Natural killer cell (primary cell): Measurements from ENCODE around the gene GALK1. TPM values are rescaled to one million over a fixed set of nuclear protein-coding genes. Genes with fewer than 3 reads are reported as not detected.

Experiments
- ATAC-seq, 3 donors: fragments of 150-1000 bp in 2 of 3; fragments of 200-7000 bp in 1 of 3; cut with Tn5 transposase; 1 replicate in 1 of 3; 2 replicates in 2 of 3; pipeline ENCODE4 v1.10.0; 2021; ENCODE audit warnings: mild to moderate bottlenecking in 2 of 3, moderate library complexity in 2 of 3
- DNase-seq, 2 donors: peaks; one replicate each; pipeline versions ENCODE4 v3.0.0 to v3.0.0-alpha.2; 2013 to 2021; ENCODE audit warnings: mixed read lengths in 1 of 2
- H3K27ac ChIP-seq: one replicate; pipeline ENCODE4 v1.5.1; 2013; ENCODE audit warnings: mild to moderate bottlenecking, low read length
- H3K27me3 ChIP-seq: one replicate; pipeline ENCODE4 v1.6.1; 2013; ENCODE audit warnings: low read length; ENCODE audit not compliant: control insufficient read depth, insufficient read depth
- H3K36me3 ChIP-seq: one replicate; pipeline ENCODE4 v1.6.1; 2013; ENCODE audit warnings: low read length; ENCODE audit not compliant: control insufficient read depth, insufficient read depth
- H3K4me1 ChIP-seq: one replicate; pipeline ENCODE4 v1.6.1; 2013; ENCODE audit warnings: low read length; ENCODE audit not compliant: control insufficient read depth, insufficient read depth
- H3K4me3 ChIP-seq: one replicate; pipeline ENCODE4 v1.5.1; 2013; ENCODE audit warnings: low read length
- H3K9me3 ChIP-seq: one replicate; pipeline ENCODE4 v1.6.1; 2013; ENCODE audit warnings: low read length; ENCODE audit not compliant: control insufficient read depth, insufficient read depth
- H3K27ac Mint-ChIP-seq, 2 donors: one replicate each; pipeline ENCODE4 v1.8.0; 2022; ENCODE audit warnings: mild to moderate bottlenecking in 2 of 2, mixed read lengths in 2 of 2, moderate library complexity in 1 of 2
- H3K27me3 Mint-ChIP-seq, 2 donors: one replicate each; pipeline ENCODE4 v1.8.0; 2022; ENCODE audit warnings: low read depth in 2 of 2, mixed read lengths in 2 of 2
- H3K36me3 Mint-ChIP-seq: one replicate; pipeline ENCODE4 v1.8.0; 2022; ENCODE audit warnings: mixed read lengths
- H3K4me1 Mint-ChIP-seq, 2 donors: one replicate each; pipeline ENCODE4 v1.8.0; 2022; ENCODE audit warnings: mixed read lengths in 2 of 2
- H3K4me3 Mint-ChIP-seq: one replicate; pipeline ENCODE4 v1.8.0; 2022; ENCODE audit warnings: mild to moderate bottlenecking, moderate library complexity, mixed read lengths
- H3K9me3 Mint-ChIP-seq, 2 donors: one replicate each; pipeline ENCODE4 v1.8.0; 2022; ENCODE audit warnings: mixed read lengths in 2 of 2
- CTCF ChIP-seq: fragments of 200-600 bp; IDR thresholded peaks from one replicate; pipeline ENCODE4 v1.8.0; 2022; ENCODE audit warnings: antibody characterized with exemption
- WGBS: methylation state at CpG from one replicate; pipeline ENCODE4 v1.1.7; 2013; ENCODE audit warnings: missing lambda C conversion rate; ENCODE audit not compliant: insufficient coverage; 5-methylcytosine and 5-hydroxymethylcytosine counted together
- intact Hi-C: fragments of 100-400 bp; cut with micrococcal nuclease; formaldehyde crosslinking; loops from one replicate; pipeline ENCODE4 v1.14.2; 2022
- total RNA-seq, 4 donors: library from RNA; stranded (reverse); fragments of 120-200 nt in 1 of 4; gene quantifications; one replicate each; pipeline versions ENCODE4 v1.2.3 to v1.2.4, GENCODE V29; 2013 to 2022

The GALK1 gene
- total RNA-seq, 3 donors from 2014 or later (not counting 1 experiment from before 2014, with no cell fraction given) = 11.9 to 15.9 (median 12.6) TPM

- intact Hi-C loops = no loop called here
- 91% methylated on average over 31 of the region's 31 CpGs for WGBS
- H3K27ac Mint-ChIP-seq = no peak overlapping the region
- Histone ChIP-seq H3K27ac (no peak overlapping the region), H3K4me1 (peaks cover 3% of the 10 kb centered on the region), H3K9me3 (no peaks in the 10 kb centered on the region), H3K27me3 (no peaks in the 10 kb centered on the region), H3K36me3 (no peaks in the 10 kb centered on the region), H3K4me3 (no peak overlapping the region)
- no peak overlapping the region for H3K4me3 Mint-ChIP-seq
- no peak for ATAC-seq
- no peaks in the 10 kb centered on the region for H3K4me1 Mint-ChIP-seq
- TF ChIP-seq CTCF = no peak
- H3K36me3 Mint-ChIP-seq = no peaks in the 10 kb centered on the region
- H3K27me3 Mint-ChIP-seq = no peaks in the 10 kb centered on the region
- no peak for DNase-seq
- H3K9me3 Mint-ChIP-seq = no peaks in the 10 kb centered on the region
Observed at GRCh38 chr17:75731716-75732498, 33.1 kb downstream of the GALK1 start.

- no peak overlapping the region for H3K4me3 ChIP-seq
- Mint-ChIP-seq H3K27me3 (no peaks in the 10 kb centered on the region), H3K9me3 (no peaks in the 10 kb centered on the region), H3K4me3 (no peak overlapping the region), H3K36me3 (no peaks in the 10 kb centered on the region), H3K27ac (no peak overlapping the region), H3K4me1 (no peaks in the 10 kb centered on the region)
- ATAC-seq (no peak), DNase-seq (no peak)
- H3K27ac ChIP-seq = no peak overlapping the region
- peaks cover 3% of the 10 kb centered on the region for H3K4me1 ChIP-seq
- no peaks in the 10 kb centered on the region for H3K9me3 ChIP-seq
- H3K27me3 ChIP-seq = no peaks in the 10 kb centered on the region
- H3K36me3 ChIP-seq = no peaks in the 10 kb centered on the region
- no peak for TF ChIP-seq CTCF
- intact Hi-C loops = no loop called here
- 91% methylated on average over 26 of the region's 26 CpGs for WGBS
Observed at GRCh38 chr17:75731086-75731715, 33.8 kb downstream of the GALK1 start.

- ATAC-seq = no peak
- Mint-ChIP-seq H3K4me1 (no peaks in the 10 kb centered on the region), H3K4me3 (no peak overlapping the region), H3K27ac (no peak overlapping the region), H3K36me3 (no peaks in the 10 kb centered on the region), H3K9me3 (no peaks in the 10 kb centered on the region), H3K27me3 (no peaks in the 10 kb centered on the region)
- no peak for DNase-seq
- Histone ChIP-seq H3K27me3 (no peaks in the 10 kb centered on the region), H3K9me3 (no peaks in the 10 kb centered on the region), H3K27ac (no peak overlapping the region), H3K4me3 (no peak overlapping the region), H3K4me1 (peaks cover 3% of the 10 kb centered on the region), H3K36me3 (no peaks in the 10 kb centered on the region)
- WGBS = 93% methylated on average over 22 of the region's 24 CpGs
- intact Hi-C loops = no loop called here
- no peak for TF ChIP-seq CTCF
Observed at GRCh38 chr17:75730065-75730464, 34.9 kb downstream of the GALK1 start.
